ENCODE results near the gene MTAP.

Gene MTAP

GRCh38 chr9:21802418-21803000, at the start of gene MTAP:
MTAP (plus strand) TSS chr9:21802636; CDS start chr9:21802749, 113 bp downstream.
- peak; percentile 83 to 87 for DNase-seq

GRCh38 chr9:21753523-21753922, 48.9 kb upstream of the MTAP start:
- DNase-seq: no peak

- DNase-seq: no peak
Measured at GRCh38 chr9:21754741-21755140, 47.7 kb upstream of the MTAP start.

GRCh38 chr9:21758540-21758939, 43.9 kb upstream of the MTAP start:
- no peak for DNase-seq

- peak; percentile 11 to 36 for DNase-seq
Measured at GRCh38 chr9:21761309-21761901, 41.0 kb upstream of the MTAP start.

- DNase-seq: no peak
Measured at GRCh38 chr9:21762064-21762463, 40.4 kb upstream of the MTAP start.

GRCh38 chr9:21764846-21765245, 37.6 kb upstream of the MTAP start:
- no peak for DNase-seq

- no peak for DNase-seq
Measured at GRCh38 chr9:21766096-21766495, 36.3 kb upstream of the MTAP start.

- no peak for DNase-seq
Measured at GRCh38 chr9:21770871-21771560, 31.4 kb upstream of the MTAP start.

- DNase-seq: no peak
Measured at GRCh38 chr9:21777701-21778100, 24.7 kb upstream of the MTAP start.

GRCh38 chr9:21778304-21778703, 24.1 kb upstream of the MTAP start:
- no peak for DNase-seq

- no peak for DNase-seq
Measured at GRCh38 chr9:21779397-21779796, 23.0 kb upstream of the MTAP start.

- DNase-seq: no peak
Measured at GRCh38 chr9:21781656-21782055, 20.8 kb upstream of the MTAP start.

GRCh38 chr9:21782205-21782604, 20.2 kb upstream of the MTAP start:
- no peak for DNase-seq

GRCh38 chr9:21788752-21789151, 13.7 kb upstream of the MTAP start:
- DNase-seq: no peak

- peak; percentile 32 to 47 for DNase-seq
Measured at GRCh38 chr9:21789541-21790037, 12.8 kb upstream of the MTAP start.

GRCh38 chr9:21795483-21795882, 7.0 kb upstream of the MTAP start:
- no peak for DNase-seq

- DNase-seq: no peak
Measured at GRCh38 chr9:21796768-21797167, 5.7 kb upstream of the MTAP start.

GRCh38 chr9:21800931-21801682, 1.3 kb upstream of the MTAP start:
- DNase-seq: no peak

GRCh38 chr9:21801683-21802417, 586 bp upstream of the MTAP start:
- peak; percentile 20 to 35 for DNase-seq

GRCh38 chr9:21803649-21804048, 1.2 kb downstream of the MTAP start:
- no peak for DNase-seq

- no peak for DNase-seq
Measured at GRCh38 chr9:21804331-21804730, 1.9 kb downstream of the MTAP start.

GRCh38 chr9:21804791-21805190, 2.4 kb downstream of the MTAP start:
- DNase-seq: no peak
